ENCODE measurements around the gene ERVFRD-1. TPM values are rescaled to one million over a fixed set of nuclear protein-coding genes. Genes with fewer than 3 reads are reported as not detected.

ERVFRD-1 gene
- total and polyA plus RNA-seq, 7 donors, result 0.04 to 0.11 (median 0.06) TPM; not detected in 4

DNA sequence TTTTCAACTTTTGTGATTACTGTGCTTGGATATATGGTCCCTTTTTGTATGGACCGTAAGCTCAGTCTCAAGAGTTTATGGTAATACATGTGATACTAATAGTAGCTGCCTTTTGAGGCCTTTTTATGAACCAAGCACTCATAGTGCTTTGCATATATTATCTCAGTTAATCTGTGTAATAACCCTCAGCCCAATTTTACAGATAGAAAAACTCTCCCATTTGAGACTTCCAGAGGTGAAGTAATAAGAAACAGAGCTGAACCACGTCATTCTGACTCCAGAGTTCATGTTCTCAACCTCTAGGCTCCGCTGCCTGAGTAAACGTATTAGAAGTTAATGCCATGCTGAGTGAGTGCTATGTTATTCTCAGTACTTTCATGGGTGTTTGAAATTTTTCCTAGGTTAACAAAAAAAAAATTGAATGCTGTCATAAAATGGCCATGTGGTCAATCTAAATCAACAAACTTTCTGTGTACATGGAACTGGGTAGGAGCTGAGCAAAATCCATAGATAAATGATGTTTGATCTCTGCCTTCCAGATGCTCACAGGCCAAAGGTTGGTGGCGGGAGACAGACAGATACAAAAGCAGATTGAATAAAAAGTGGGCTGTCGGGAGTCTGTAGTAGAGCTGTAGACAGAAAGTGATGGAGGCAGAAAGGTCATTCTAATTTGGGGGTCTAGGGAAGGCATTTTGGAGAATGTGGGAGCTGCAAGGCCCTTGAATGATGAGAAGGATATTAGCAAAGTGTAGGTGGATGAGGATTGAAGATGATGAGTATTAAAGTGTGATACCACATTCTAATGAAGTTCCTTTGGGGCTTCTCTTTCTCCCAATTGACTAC is 44.8 kb downstream of the ERVFRD-1 start:
- H3K4me3 ChIP-seq, result no peak overlapping the region
- no peaks in the 10 kb centered on the region for H3K4me1 ChIP-seq
- no peaks in the 10 kb centered on the region for H3K27me3 ChIP-seq (ENCODE audit: insufficient read depth in 3 of 3, low read length in 2 of 3)
- H3K36me3 ChIP-seq (ENCODE audit: insufficient read depth in 1 of 2, low read depth in 1 of 2), result no peaks in the 10 kb centered on the region
- no peaks in the 10 kb centered on the region for H3K9me3 ChIP-seq
- WGBS, 3 donors, result 89 to 94% (median 89%) methylated on average over 6 of the region's 6 CpGs
- intact Hi-C loops (cut with DNase I), result loop anchor here in 1 of 2 donors (10.0 kb wide), 1 partner anchor 112 kb away; no protein-coding TSS in a partner anchor
- ATAC-seq (no peak), DNase-seq (no peak)
- TF ChIP-seq, protein P1, sequence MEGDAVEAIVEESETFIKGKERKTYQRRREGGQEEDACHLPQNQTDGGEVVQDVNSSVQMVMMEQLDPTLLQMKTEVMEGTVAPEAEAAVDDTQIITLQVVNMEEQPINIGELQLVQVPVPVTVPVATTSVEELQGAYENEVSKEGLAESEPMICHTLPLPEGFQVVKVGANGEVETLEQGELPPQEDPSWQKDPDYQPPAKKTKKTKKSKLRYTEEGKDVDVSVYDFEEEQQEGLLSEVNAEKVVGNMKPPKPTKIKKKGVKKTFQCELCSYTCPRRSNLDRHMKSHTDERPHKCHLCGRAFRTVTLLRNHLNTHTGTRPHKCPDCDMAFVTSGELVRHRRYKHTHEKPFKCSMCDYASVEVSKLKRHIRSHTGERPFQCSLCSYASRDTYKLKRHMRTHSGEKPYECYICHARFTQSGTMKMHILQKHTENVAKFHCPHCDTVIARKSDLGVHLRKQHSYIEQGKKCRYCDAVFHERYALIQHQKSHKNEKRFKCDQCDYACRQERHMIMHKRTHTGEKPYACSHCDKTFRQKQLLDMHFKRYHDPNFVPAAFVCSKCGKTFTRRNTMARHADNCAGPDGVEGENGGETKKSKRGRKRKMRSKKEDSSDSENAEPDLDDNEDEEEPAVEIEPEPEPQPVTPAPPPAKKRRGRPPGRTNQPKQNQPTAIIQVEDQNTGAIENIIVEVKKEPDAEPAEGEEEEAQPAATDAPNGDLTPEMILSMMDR (IDR thresholded peaks at IDR 0.05), result no peak
- H3K27ac ChIP-seq, result no peak overlapping the region

DNA sequence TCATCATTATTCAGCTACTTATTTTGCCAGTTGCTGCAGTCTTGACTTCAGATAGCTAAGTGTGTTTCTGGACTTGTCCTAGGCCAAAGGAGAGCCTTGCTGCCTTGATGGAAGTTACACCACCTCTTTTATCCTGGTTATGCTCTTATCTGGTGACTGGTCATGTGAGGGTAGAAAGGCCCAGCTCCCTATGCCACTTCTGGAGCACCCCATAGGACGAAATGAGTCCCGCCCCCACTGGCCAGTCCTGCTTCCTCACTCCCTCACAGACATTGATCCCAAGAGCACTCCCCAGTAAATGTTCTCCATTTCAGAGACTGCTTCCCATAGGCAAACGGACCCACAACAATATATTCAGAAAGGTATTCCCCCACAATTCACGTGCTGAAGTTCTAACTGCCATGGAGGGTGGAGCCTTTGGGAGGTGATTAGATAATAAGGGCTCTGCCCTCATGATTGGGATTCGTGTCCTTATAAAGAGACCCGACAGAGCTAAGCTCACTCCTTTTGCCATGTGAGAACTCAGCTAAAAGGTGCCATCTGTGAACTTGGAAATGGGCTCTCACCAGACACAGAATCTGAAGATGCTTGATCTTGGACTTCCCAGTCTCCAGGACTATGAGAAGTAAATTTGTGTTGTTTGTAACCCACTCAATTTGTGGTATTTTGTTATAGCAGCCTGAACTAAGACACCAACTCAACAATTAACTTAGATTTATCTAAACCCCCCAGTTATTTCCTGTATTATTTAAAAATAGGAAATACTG is 45.9 kb downstream of the ERVFRD-1 start:
- WGBS, 3 donors, result 79 to 85% (median 83%) methylated on average over 6 of the region's 6 CpGs
- Histone ChIP-seq H3K36me3 (ENCODE audit: insufficient read depth in 1 of 2, low read depth in 1 of 2) (no peaks in the 10 kb centered on the region), H3K4me3 (no peak overlapping the region), H3K4me1 (no peaks in the 10 kb centered on the region), H3K27me3 (ENCODE audit: insufficient read depth in 3 of 3, low read length in 2 of 3) (no peaks in the 10 kb centered on the region), H3K9me3 (no peaks in the 10 kb centered on the region), H3K27ac (no peak overlapping the region)
- no peak for ATAC-seq
- TF ChIP-seq, protein P1 (IDR thresholded peaks at IDR 0.05), result no peak
- intact Hi-C loops (cut with DNase I), result loop anchor here in 1 of 2 donors (10.0 kb wide), 1 partner anchor 111 kb away; no protein-coding TSS in a partner anchor
- no peak for DNase-seq

DNA sequence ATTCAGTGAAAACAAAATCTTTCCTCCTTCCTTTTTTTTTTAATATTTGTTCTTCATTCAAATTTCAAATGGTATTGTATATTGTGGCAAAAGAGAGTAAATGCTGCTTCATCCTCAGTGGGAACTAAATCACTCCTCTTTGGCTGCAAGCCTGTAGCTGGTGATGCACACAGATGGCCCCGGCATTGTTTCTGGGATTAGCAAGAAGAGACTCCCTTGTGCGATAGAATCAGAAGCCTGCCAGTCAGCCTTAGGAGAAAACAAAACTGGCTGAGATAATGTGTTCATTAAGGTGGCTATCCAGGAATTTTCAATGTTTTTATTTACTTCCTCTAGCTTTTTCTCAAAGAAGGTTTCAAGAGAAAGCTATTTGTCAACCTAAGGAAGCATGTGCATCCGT is 46.7 kb downstream of the ERVFRD-1 start:
- WGBS, 3 donors, result 33 to 40% (median 36%) methylated on average over 3 of the region's 3 CpGs
- no peak for DNase-seq
- Histone ChIP-seq H3K4me1 (no peaks in the 10 kb centered on the region), H3K4me3 (no peak overlapping the region), H3K9me3 (no peaks in the 10 kb centered on the region), H3K27me3 (ENCODE audit: insufficient read depth in 3 of 3, low read length in 2 of 3) (no peaks in the 10 kb centered on the region), H3K36me3 (ENCODE audit: insufficient read depth in 1 of 2, low read depth in 1 of 2) (no peaks in the 10 kb centered on the region), H3K27ac (no peak overlapping the region)
- TF ChIP-seq, protein P1 (IDR thresholded peaks at IDR 0.05), result no peak
- ATAC-seq, result no peak
- intact Hi-C loops (cut with DNase I), result loop anchor here in 1 of 2 donors (10.0 kb wide), 1 partner anchor 110 kb away; no protein-coding TSS in a partner anchor

DNA sequence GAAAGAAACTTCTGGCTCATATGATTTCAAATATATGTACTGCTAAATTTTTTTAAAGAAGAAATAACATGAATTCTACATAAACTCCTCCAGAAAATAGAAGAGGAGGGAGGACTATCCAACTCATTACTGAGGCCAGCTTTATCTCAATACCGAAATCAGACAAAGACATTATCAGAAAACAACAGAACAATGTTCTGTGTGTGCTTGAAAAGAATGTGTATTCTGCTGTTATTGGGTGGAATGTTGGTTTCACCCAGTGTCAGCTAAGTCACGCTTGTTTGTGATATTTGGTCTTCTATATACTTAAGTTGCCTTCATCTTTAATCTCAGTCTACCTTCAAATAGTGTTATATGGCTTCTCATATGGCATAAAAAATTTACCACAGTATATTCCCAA is 48.8 kb downstream of the ERVFRD-1 start:
- DNase-seq (no peak), ATAC-seq (no peak)
- WGBS, 3 donors, result 74 to 85% (median 77%) methylated on average over 2 of the region's 2 CpGs
- H3K4me1 ChIP-seq, result no peaks in the 10 kb centered on the region
- intact Hi-C loops (cut with DNase I), result loop anchor here in 1 of 2 donors (10.0 kb wide), 1 partner anchor 108 kb away; no protein-coding TSS in a partner anchor
- TF ChIP-seq, protein P1 (IDR thresholded peaks at IDR 0.05), result no peak
- no peaks in the 10 kb centered on the region for H3K9me3 ChIP-seq
- no peak overlapping the region for H3K4me3 ChIP-seq
- H3K27me3 ChIP-seq (ENCODE audit: insufficient read depth in 3 of 3, low read length in 2 of 3), result no peaks in the 10 kb centered on the region
- no peak overlapping the region for H3K27ac ChIP-seq
- no peaks in the 10 kb centered on the region for H3K36me3 ChIP-seq (ENCODE audit: insufficient read depth in 1 of 2, low read depth in 1 of 2)

Data from psoas muscle (tissue), 8 donors.